Activated CD4-positive, alpha-beta T cell treated with anti-CD3 and anti-CD28 coated beads for 24 hours (primary cell): ENCODE results near the gene OR13J1.

Experiments used
- DNase-seq, 2 donors: peaks; one replicate each; pipeline ENCODE4 v3.0.0-alpha.2; 2020; ENCODE audit warnings: low read depth in 2 of 2

Gene OR13J1

DNA sequence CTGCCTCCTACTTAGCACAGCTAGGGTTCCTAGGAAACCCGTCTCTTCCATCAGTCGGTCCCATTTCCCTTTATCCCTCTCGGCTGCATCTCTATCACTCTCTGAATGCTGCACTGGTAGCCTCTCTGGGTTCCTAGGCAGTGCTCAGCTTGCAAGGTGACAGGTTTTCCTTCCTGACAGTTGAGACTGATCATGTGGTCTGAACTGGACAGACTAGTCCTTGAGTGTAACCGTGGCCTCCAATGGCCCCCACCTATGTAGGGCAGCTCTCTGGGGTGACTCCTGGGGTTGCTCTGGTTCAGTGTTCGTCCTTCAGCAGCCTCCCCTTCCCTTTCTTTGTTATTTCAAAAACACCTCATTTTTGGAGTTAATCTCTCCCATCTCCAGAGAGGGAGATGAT, 37.4 kb downstream of the OR13J1 start:
- DNase-seq, result no peak

GRCh38 chr9:35831040-35831439, 39.2 kb downstream of the OR13J1 start:
- DNase-seq, result no peak

GRCh38 chr9:35829764-35830096, 40.5 kb downstream of the OR13J1 start:
- DNase-seq, result no peak

DNA sequence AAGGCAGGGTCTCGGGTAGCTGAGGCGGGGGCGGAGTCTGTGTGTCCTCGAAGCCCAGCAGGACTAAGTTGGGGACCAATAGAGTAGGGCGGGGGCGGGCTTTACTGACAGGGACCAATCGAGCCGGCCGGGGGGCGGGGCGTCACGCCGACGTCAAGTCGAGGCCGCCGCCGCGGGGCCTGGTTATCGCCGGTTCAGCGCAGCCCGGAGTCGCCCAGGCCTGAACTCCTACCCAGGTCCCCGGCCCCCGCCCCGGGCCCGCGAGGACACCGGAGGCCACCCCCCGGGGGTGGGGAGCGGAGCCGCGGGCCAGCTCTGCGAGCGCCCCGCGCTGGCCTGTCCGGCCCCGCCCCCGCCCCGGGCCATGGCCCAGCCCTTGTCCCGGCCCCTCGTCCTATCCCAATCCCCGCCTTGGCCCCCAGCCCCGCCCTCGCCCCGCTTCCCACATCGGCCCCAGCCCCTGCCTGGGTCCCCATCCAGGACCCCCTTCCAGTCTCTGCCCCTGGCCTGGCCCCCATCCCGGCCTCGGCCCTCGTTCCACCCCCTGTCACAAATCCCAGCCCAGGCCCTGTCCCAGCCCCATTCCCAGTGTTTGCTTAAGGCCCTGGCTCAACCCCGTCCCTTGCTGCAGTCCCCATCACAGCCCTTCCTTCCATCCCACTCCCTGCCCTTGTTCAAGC, 41.0 kb downstream of the OR13J1 start, which contains the start of gene TMEM8B:
TSS of gene TMEM8B (plus strand) at position 145 of the 680 bp plus-strand sequence. CDS start at position 365, 220 bp downstream.
- DNase-seq, result peak; percentile 95 to 97

GRCh38 chr9:35828716-35829083, 41.5 kb downstream of the OR13J1 start, which contains the start of gene FAM221B:
Gene FAM221B (minus strand): TSS chr9:35828732. CDS start chr9:35826161, 2,571 bp downstream.
- DNase-seq, result no peak

DNA sequence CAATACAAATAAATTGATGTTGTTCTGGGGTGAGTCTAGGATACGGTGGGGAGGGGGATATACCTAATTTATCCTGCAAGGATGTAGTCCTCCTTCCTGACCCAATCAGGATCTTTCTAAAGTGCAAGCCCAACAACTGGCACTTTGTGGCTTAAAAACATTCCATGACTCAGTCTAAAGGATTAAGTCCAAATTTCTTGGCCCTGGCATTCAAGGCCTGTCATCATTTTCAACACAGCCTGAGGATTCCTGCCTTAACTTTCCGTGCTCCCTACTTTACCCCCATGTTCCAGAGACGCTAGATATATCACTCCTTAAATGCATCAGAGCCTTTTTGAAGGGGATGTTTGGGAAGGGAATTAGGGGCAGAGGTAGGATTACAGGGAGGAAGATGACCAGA, 42.7 kb downstream of the OR13J1 start:
- no peak for DNase-seq

- DNase-seq, result no peak
Observed at GRCh38 chr9:35826071-35826701, 44.0 kb downstream of the OR13J1 start.

GRCh38 chr9:35822926-35823325, 47.3 kb downstream of the OR13J1 start:
- DNase-seq, result no peak

DNA sequence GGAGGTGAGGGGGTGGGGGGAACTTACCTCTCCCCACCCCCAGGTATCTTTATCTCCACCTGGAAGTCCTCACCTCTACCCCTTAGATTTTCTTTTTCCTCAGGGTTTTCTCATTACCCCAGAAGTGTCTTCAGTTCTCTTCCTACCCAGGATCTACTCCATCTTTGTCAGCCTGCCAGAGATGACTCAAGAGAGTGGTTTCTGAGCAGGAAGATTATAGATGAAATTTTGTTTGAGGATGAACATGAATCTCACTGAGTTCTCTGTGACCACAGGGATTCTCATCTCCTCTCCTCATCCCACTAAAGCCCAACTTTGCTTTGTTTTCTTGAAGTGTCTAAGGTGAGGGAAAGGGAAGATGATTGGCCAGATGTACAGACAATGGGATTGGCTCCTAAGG, 50.1 kb downstream of the OR13J1 start:
- DNase-seq, result no peak
